NCI-H2107 treated with DMSO at 0.1 percent for 48 hours (cell line): ENCODE results near the gene CDC37.
"Not testable (repeated sequence)": the region's sequence is repeated elsewhere in the genome, so short reads cannot be mapped to it uniquely, and the experiment has no call there.

Source experiments
- DNase-seq: peaks from one replicate; lab custom pipeline; 2025; ENCODE audit not compliant: unreplicated experiment; lab: John Stamatoyannopoulos, UW

Gene CDC37

GRCh38 chr19:10395917-10396316, 7.4 kb downstream of the CDC37 start:
- DNase-seq, result no peak

- no peak for DNase-seq
Observed at GRCh38 chr19:10395436-10395835, 7.9 kb downstream of the CDC37 start.

- DNase-seq, result no peak
Observed at GRCh38 chr19:10395003-10395402, 8.3 kb downstream of the CDC37 start.

- no peak for DNase-seq
Observed at GRCh38 chr19:10393137-10393536, 10.2 kb downstream of the CDC37 start.

- DNase-seq, result no peak
Observed at GRCh38 chr19:10392120-10392519, 11.2 kb downstream of the CDC37 start.

- DNase-seq, result peak; percentile 64
Observed at GRCh38 chr19:10390652-10391286, 12.6 kb downstream of the CDC37 start.

GRCh38 chr19:10389863-10390262, 13.5 kb downstream of the CDC37 start:
- no peak for DNase-seq

- peak; percentile 78 for DNase-seq
Observed at GRCh38 chr19:10388957-10389356, 14.4 kb downstream of the CDC37 start.

GRCh38 chr19:10384580-10384979, 18.8 kb downstream of the CDC37 start:
- no peak for DNase-seq

GRCh38 chr19:10383223-10383499, 20.2 kb downstream of the CDC37 start:
- not testable (repeated sequence) for DNase-seq

- DNase-seq, result peak; percentile 96
Observed at GRCh38 chr19:10380313-10381102, 22.8 kb downstream of the CDC37 start, which contains the start of gene TYK2. Gene TYK2, minus strand, starts transcription at chr19:10380572. Its CDS starts 2,166 bp downstream, at chr19:10378406.

- DNase-seq, result no peak
Observed at GRCh38 chr19:10379880-10380312, 23.4 kb downstream of the CDC37 start.

GRCh38 chr19:10378124-10378523, 25.2 kb downstream of the CDC37 start:
- DNase-seq, result no peak

GRCh38 chr19:10377140-10377640, 26.2 kb downstream of the CDC37 start:
- not testable (repeated sequence) for DNase-seq

- DNase-seq, result no peak
Observed at GRCh38 chr19:10374931-10375330, 28.4 kb downstream of the CDC37 start.

GRCh38 chr19:10372690-10373089, 30.7 kb downstream of the CDC37 start:
- no peak for DNase-seq

- DNase-seq, result no peak
Observed at GRCh38 chr19:10368101-10368803, 35.1 kb downstream of the CDC37 start.

GRCh38 chr19:10366950-10367512, 36.3 kb downstream of the CDC37 start:
- DNase-seq, result not testable (repeated sequence)

- no peak for DNase-seq
Observed at GRCh38 chr19:10365518-10365917, 37.8 kb downstream of the CDC37 start.

GRCh38 chr19:10364644-10365043, 38.7 kb downstream of the CDC37 start:
- no peak for DNase-seq

- DNase-seq, result no peak
Observed at GRCh38 chr19:10363789-10364281, 39.5 kb downstream of the CDC37 start.
